Measurements from ENCODE around the gene SLC6A13. TPM values are rescaled to one million over a fixed set of nuclear protein-coding genes. Genes with fewer than 3 reads are reported as not detected.

The SLC6A13 gene
- total RNA-seq, 1 donor from 2014 or later: 91.6 TPM

DNA sequence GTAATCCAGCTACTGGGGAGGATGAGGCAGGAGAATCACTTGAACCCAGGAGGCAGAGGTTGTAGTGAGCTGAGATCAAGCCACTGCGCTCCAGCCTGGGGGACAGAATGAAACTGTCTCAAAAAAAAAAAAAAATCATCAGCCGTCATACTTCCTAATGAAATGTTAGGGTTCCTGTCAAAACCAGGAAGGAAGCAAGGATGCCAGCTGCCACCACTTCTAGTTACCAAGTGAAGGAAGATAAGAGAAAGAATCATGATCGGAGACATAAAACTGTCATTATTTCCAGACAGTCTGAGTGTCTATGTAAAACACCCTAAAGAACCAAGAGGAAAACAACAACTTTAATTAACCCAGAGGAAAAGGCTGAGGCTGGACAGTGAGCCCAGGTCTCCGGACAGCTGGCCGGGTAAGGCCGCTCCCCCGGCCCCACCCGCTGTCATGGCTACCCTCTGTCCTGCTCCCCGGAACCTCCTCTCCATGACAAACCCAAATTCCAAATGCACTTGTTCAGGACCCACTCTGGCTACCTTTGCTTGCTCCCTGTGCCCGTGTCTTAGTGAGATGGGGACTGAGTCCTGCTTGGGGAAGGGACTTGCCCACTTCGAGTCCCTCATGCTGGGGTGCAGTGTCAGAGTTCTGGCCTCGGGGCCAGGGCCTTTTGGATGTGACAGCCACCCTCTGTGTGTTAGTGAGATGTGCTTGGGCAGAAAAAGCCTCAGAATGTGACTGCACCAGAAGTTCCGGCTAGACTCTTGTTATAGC is 77.6 kb downstream of the SLC6A13 start:
- DNase-seq (ENCODE audit: low spot score) (no peak), ATAC-seq (no peak)

DNA sequence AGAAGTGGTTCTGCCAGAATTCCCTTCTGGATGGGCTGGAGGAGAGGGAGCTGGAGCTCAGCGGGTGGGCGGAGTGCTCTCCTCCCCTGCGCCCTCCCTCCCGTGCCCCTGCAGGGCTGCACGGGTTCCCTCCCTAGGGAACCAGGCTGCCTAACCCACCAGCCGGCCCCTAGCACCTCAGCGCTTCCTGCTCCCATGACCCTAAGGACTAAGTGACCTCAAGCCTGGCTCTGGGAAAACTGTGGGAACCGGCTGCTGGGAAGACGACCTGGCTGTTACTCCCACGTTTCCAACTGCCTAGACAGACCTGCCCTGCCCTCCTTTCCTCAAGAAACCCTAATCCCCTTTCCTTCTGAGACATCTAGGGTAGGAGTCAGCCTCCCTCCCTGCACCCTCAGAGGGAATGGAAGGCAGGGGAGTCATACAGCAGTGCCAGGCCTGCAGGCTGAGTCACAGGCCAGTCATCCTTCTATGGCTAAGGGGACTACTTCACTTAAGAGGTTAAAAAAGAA is 80.2 kb downstream of the SLC6A13 start:
- DNase-seq (ENCODE audit: low spot score): no peak
- ATAC-seq: no peak

DNA sequence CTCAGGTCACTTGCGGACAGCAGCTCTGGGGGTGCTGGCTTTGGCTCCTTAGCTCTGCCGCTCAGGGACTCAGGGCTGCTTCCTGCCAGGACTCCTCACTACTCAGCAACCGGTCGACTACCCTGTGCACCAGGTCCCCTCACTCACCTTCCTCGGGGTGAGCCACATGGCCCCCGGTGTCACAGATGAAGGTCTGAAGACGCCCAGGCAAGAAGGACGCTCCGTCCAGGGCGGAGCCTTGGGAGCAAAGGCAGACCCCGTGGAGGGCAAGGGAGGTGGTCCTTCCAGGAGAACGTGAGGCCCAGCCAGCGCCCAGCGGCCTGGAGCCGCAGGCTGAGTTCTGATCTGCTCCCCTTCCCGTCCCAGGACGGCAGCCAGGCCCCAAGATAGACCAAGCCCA is 80.7 kb downstream of the SLC6A13 start:
- DNase-seq (ENCODE audit: low spot score) (no peak), ATAC-seq (no peak)

DNA sequence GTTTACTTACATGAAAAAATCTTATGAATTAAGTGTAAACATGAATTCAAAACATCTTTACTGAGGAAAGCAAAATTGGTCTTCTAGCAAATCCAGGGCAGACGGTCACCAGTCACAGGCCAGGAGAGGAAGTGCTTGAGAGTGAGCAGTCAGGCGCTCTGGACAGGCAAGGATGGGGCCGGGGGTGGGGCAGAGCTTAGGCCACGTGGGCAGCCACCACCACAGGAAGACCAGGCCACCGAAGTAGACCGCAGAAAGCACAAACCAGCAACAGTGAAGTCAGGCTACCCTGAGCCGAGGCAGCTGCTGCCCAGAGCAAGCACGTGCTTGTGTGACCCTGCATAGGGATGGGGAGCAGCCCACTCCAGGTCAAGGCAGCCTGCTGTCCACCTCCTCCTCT is 82.2 kb downstream of the SLC6A13 start:
- DNase-seq (ENCODE audit: low spot score): no peak
- ATAC-seq: peak; percentile 2

DNA sequence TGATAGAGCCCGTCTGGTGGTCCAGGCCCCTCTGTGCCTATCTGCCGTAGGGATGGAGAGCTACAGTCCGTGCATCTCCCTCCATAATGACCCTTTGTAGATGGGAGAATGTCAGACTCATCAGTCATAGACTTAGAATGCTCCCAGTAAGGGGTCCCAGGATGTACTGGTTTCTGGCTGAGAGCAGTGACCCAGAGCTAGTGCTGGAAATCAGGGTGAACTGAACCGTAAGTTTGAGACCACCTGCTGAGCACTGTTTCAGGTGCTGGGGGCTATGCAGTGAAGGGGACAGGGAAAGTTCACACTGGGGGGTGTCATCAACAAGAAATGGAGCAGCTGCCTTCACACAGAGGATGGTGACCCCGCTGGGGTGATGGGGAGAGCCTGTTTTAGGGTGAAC is 82.8 kb downstream of the SLC6A13 start:
- DNase-seq (ENCODE audit: low spot score): no peak

DNA sequence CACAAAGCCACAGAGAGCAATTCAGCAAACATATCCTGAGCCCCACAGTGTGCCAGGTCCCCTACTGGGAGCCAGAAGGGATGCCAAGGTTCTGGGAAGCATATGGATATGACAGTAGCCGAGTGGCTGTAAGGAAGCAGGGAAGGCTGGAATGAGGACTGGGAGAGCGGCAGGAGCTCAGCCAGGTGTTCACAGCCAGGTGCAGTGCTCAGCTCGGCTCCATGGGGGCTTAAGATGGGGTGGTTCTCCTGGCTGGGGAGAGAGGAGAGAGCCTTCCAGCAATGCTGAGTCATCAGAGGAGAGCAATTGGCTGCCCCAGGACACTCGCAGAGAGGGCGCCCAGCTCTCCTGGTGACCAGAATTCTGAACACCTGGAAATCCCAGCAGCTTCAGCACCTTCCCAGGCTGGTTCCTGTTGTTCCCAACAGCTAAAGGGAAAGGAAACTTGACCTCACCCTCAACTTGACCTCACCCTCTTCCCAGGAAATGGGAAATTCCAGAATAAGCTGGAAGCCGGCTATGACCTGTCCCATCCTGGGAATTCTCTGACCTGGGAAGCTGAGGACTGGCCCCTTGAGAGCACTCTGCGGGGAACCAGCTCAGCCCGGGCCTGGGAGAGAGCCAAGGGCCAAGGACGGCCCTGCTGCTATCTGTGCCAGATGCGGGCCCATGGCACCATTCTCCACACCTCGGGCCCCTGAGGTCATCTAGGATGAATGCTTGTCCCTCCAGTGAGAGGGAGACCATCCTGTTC is 83.3 kb downstream of the SLC6A13 start:
- ATAC-seq (no peak), DNase-seq (ENCODE audit: low spot score) (no peak)

More for the DNA sequence above, 82.8 kb downstream of the SLC6A13 start:
- no peak for ATAC-seq

DNA sequence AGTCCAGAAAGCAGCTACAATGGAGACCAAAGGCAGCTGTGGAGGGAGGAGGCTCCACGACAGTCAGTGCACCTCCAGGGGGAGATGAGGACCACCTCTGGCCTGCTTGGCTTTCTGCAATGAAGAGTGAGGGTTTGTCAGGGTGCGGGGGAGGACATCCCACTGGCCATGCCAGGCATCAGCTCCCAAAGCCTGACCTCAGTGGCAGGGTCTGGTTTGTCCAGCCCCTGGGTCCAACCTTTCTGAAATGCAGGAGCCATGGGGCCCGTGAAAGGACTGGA is 83.9 kb downstream of the SLC6A13 start:
- DNase-seq (ENCODE audit: low spot score) (no peak), ATAC-seq (no peak)

DNA sequence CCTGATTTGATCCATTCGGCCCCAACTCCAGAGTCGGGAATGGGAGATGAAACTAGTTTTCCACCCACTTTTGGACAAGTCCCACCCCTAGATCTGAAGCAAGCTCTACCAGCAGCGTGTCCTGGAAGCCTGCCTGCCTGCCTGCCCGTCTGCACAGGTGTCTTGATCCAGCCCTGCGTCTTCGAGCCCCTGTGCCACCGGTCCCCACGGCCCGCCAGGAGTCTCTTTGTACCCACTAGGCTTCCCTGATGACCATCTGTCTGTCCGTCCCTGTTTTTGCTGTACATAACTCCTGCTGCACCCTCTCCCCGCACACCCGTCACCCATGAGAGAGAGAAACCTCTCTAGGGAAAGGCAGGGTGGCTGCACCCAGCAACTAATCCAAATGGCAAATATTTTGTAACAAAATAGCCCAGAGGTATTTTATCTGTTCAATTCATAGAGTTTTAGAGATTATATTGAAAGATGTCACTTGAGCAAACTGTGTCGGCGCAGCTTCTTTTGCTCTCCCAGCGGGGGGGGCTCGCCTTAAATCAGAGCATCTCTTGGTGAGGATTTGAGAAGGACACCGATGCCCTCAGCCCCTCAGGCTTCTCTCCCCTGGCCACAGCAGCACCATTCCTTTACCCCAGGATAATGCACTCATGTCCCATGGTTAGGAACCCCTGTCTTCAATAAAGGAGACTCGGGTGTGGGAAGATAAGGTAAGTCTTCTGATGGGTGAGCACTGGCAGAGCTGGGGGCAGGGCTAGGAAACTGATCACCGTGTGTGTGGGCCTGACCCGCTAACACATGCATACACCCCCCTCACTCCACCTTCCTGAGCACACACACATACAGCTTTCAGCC is 84.4 kb downstream of the SLC6A13 start:
- no peak for DNase-seq (ENCODE audit: low spot score)

DNA sequence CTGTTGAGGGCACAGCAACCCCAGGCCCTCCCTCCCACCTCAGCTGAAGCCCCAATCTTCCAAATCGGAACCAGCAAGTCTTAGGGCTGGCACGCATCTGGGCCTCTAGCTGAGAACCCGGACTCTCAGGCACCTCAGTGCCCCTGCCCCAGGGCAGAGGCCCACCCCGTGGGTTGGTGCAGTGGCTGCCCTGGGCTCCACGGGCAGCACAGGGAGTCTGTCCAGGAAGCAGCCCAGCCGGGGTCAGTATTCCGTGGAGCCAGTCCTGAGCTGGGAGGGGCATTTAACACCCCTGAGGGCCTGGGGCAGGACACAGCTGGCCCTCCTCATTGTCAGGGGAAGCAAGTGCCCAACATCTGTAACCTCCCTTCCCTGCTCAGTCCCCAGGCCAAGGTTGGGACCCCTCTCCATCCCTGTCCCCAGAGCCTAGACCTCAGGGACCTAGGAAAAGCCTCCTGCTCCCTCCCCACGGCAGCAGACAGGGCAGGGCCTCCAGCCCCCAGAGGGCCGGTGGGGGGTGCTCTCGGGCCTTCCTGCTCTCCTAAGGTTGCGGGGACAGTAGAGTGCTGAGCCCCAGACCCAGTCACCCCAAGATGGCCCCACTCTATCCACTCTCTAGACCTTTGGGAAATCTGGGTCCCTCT is 85.2 kb downstream of the SLC6A13 start:
- no peak for DNase-seq (ENCODE audit: low spot score)
- no peak for ATAC-seq

More for the DNA sequence above, 84.4 kb downstream of the SLC6A13 start:
- ATAC-seq: no peak

DNA sequence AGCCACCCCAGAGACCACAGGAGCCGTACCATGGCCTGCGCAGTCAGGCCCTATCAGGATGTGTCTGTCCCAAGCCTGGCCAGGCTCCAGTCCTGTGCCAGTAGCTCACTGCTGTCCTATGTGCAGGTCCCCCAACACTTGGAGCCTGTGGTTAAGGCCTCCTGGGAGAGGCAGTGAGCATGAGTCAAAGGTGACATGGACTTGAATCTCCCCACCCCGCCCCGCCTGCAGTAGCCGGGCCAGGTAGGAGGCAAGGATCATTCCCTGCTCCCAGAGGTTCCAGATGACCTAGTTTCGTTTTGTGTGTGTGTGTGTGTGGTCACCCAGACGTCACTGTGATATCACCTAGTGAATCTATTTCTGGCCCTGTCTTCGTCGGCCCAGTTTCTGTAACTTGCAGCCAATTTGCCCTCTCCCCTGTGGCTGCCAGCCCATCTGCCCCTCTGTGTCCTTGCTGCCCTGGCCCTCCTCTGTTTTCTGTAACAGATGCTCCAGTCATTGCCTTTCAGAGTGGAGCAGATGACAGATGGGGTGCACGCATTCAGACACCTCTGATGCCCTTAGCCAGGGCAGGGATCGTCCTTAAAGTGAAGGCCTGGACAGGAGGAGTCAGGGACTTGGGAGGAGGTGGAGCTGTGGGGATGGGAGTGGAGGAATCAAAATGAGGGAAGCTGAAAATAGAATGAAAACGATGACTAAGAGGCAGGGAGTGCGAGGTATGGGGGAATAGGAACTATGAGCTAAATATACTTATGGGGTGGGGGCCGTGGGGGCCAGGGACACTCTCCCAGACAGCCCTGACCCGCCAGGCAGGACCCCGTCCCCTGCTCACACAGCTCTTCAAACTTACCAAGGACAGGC is 86.1 kb downstream of the SLC6A13 start:
- ATAC-seq: peak; percentile 86
- peak; percentile 89 for DNase-seq (ENCODE audit: low spot score)

DNA sequence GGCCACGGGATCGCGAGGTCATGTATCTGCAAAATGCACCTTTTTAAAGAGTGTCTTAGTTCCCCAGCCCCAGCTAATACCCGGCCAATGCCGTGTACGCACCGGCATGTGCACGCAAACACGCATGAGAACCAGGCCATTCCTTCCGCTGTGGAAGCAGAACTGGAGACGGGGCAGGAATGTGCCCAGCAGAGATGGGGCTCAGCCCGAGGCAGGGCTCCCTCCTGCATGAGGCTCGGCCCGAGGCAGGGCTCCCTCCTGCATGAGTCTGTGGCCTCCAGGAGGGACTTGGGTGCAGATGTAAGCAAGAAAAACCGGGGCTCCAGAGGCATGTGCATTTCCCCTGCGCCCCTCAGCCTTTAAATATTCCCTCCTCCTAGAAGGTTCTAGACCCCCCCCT is 86.9 kb downstream of the SLC6A13 start:
- no peak for DNase-seq (ENCODE audit: low spot score)

DNA sequence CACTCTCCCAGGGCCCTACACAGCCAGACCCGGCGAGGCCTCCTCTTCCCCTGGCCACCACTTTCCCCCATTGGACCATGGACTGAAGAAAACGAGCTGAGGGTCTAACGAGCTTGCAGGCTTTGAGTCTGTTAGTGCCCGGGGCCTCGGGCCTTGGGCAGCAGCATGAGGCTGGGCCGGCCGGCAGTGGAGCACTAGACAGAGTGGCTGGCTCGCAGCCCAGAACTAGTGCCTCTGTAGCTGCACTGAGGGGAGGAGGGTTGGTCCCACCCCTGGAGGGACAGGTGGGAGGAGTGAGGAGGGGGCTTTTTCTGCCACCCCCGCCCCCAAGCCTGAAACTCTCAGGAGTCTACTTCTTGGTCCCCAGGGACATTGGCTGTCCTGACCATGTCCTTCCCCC is 87.4 kb downstream of the SLC6A13 start:
- ATAC-seq: peak; percentile 52
- peak; percentile 67 for DNase-seq (ENCODE audit: low spot score)

More for the DNA sequence above, 86.9 kb downstream of the SLC6A13 start:
- no peak for ATAC-seq

DNA sequence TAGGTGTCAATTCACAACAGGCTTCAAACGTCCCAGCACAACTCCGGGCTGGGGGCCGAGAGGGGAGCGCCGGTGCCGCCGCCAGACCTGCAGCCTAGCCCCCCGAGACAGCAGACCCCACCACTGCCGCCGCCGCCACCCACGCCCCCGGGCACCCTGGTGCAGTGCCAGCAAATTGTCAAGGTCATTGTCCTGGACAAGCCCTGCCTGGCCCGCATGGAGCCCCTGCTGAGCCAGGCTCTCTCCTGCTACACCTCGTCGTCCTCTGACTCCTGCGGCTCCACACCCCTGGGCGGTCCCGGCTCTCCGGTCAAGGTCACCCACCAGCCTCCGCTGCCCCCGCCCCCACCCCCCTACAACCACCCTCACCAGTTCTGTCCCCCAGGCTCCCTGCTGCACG is 88.0 kb downstream of the SLC6A13 start:
- peak; percentile 4 for ATAC-seq
- DNase-seq (ENCODE audit: low spot score): no peak

DNA sequence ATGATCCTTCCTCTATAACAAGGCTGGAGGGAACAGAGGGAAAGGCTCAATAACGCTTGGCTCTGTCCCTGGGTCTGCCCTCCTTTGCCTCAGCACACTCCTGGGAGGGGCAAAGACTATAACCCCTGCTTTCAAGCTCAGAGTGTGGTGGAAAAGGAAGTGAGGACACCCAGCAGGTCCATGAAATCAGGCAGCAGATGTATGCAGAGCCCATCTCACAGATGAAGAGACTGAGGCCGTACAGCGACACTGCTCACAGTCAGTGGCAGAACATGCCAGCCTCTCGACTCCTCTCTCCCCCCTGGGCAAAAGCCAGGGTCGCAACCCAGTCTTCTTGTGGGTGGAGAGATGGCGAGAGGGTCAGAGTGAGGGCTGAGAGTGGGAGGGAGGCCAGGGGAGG is 88.5 kb downstream of the SLC6A13 start:
- no peak for ATAC-seq
- no peak for DNase-seq (ENCODE audit: low spot score)

DNA sequence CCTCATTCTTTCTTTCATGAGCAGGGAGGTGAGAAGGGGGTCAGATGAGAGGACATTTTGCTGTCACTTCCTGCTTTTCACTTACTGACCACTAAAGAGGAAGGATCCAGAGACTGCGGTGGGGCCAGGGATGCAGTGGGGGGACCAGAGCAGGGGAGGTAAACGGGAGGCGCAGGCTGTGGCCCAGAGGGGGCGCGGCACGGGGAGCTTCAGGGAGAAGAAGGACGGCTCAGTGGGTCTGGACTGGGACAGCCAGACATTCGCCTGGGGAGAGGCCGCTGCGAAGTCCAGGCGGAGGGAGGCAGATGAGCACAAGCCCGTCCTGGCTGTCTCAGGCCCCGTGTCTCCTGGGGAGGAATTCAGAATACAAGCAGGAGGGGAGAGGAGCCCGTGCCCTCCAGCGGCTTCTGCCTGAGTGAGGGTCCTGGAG is 89.9 kb downstream of the SLC6A13 start:
- ATAC-seq (no peak), DNase-seq (ENCODE audit: low spot score) (no peak)

DNA sequence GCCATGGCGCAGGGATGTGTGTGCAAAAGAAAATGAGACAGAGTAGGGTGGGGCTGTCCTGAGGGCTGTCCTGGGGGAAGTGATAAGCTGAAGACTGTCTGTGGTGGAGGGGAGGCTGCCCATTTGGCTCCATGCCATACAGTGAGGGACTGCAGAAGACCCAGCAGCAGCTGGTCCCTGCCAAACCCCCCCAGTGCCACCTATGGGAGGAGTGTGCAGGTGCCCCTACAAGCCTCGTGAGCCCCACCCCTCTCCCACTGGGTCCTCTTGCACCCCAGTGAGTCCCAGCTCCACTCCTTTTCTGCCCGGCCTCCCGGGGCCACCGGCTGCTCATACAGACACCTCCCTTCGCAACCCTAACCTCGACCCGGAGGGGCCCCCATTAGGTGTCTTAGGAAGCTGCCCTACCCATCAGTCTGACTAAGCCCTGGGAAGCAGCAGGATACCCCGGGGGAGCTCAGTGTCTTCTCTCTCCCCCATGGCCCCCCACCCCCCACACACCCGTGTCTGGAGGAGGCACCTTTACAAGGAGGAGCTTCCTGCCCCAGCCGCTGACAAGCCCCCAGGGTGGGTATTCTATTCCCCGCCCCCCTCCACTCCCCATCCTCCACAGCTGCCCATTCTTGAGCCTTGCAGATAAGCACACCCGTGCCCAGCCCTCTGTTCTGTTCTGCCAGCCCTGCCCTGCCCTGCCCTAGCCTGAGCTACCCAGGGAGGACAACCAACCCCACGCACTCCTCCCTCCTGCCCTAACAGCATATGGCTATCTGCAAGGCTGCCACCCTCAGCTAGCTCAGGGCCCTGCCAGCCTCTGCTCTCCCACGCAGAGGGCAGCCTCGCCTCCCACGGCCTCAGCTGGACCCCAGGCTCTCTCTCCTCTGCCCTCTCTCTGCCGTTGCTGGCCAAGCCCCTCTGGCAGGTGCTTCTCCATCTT is 90.6 kb downstream of the SLC6A13 start:
- DNase-seq (ENCODE audit: low spot score) (no peak), ATAC-seq (no peak)

DNA sequence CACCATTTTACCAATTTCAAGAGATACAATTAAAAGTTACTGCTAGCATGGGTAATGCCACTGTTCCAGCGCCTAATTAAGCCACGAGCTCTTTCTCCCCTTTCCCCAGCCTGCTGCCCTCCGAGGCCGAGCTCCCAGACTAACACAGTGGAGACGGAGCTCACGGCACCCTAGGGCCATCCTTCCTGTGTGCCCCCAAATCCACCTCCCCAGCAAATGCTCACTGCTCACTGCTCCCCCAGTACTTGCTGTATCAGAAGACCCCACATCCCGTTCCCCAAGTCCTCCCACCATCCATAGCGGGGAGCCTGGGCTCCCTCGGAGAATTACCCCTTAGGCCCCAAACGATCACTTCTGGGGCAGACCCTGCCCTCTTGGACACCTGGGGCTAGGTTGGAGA is 91.4 kb downstream of the SLC6A13 start:
- DNase-seq (ENCODE audit: low spot score) (no peak), ATAC-seq (no peak)

All from left lobe of liver (tissue), 2 donors.